Naive B cell (primary cell): ENCODE results near the gene OR2S2. TPM values are rescaled to one million over a fixed set of nuclear protein-coding genes. Genes with fewer than 3 reads are reported as not detected.
"Not testable (repeated sequence)": the region's sequence is repeated elsewhere in the genome, so short reads cannot be mapped to it uniquely, and the experiment has no call there.

Experiments used
- ATAC-seq, 2 donors: fragments of 150-1000 bp; cut with Tn5 transposase; 2 replicates each; pipeline ENCODE4 v1.10.0; 2021; ENCODE audit warnings: low read depth in 2 of 2, mild to moderate bottlenecking in 2 of 2, moderate library complexity in 2 of 2
- DNase-seq: peaks from one replicate; pipeline ENCODE4 v3.0.0; 2022
- H3K27ac Mint-ChIP-seq, 6 donors: one replicate each; pipeline ENCODE4 v1.8.0; 2020 to 2022; ENCODE audit warnings: mild to moderate bottlenecking in 6 of 6, mixed read lengths in 6 of 6, moderate library complexity in 5 of 6, inconsistent platforms in 2 of 6
- H3K27me3 Mint-ChIP-seq, 3 donors: one replicate each; pipeline ENCODE4 v1.8.0; 2021 to 2022; ENCODE audit warnings: mixed read lengths in 3 of 3, mild to moderate bottlenecking in 1 of 3
- H3K36me3 Mint-ChIP-seq, 2 donors: one replicate each; pipeline ENCODE4 v1.8.0; 2020 to 2022; ENCODE audit warnings: mixed read lengths in 2 of 2, inconsistent platforms in 1 of 2, mild to moderate bottlenecking in 1 of 2
- H3K4me1 Mint-ChIP-seq, 3 donors: one replicate each; pipeline ENCODE4 v1.8.0; 2020 to 2022; ENCODE audit warnings: mixed read lengths in 3 of 3, inconsistent platforms in 1 of 3, mild to moderate bottlenecking in 1 of 3, moderate library complexity in 1 of 3
- H3K4me3 Mint-ChIP-seq, 8 donors: one replicate each; pipeline ENCODE4 v1.8.0; 2020 to 2022; ENCODE audit warnings: mild to moderate bottlenecking in 8 of 8, mixed read lengths in 8 of 8, moderate library complexity in 8 of 8, inconsistent platforms in 2 of 8
- H3K9me3 Mint-ChIP-seq, 7 donors: one replicate each; pipeline ENCODE4 v1.8.0; 2020 to 2022; ENCODE audit warnings: mixed read lengths in 7 of 7, mild to moderate bottlenecking in 5 of 7, inconsistent platforms in 2 of 7, moderate library complexity in 1 of 7
- polyA plus RNA-seq, 6 donors: library from polyadenylated mRNA; unstranded; fragments of 300-500 nt; fragmentation: Illumina TruSeq; gene quantifications; one replicate each; pipeline ENCODE4 v1.2.3, GENCODE V29; 2021; ENCODE audit warnings: low read depth in 6 of 6

The OR2S2 gene
- not detected for polyA plus RNA-seq

- no peak for DNase-seq
- H3K9me3 Mint-ChIP-seq = no peaks in the 10 kb centered on the region
- H3K4me3 Mint-ChIP-seq = no peak within 1 kb of the TSS
- no peaks in the 10 kb centered on the region for H3K36me3 Mint-ChIP-seq
- peaks cover 0 to 3% (median 0%) of the 10 kb centered on the region in 3 donors for H3K4me1 Mint-ChIP-seq
- ATAC-seq = no peak
- peaks cover 45 to 58% (median 46%) of the 10 kb centered on the region in 3 donors for H3K27me3 Mint-ChIP-seq
- peak within 1 kb of the TSS in 1 of 6 donors; percentile 44 for H3K27ac Mint-ChIP-seq
Observed at GRCh38 chr9:35958104-35958837, at the start of gene OR2S2. OR2S2 (minus strand) TSS chr9:35958154; CDS start chr9:35958098, 56 bp downstream.

- DNase-seq = peak; percentile 29
- H3K27ac Mint-ChIP-seq = peak overlapping the region in 5 of 6 donors; percentile 41 to 94 (median 66)
- H3K4me1 Mint-ChIP-seq = peaks cover 24 to 31% (median 25%) of the 10 kb centered on the region in 3 donors
- peaks cover 4 to 12% (median 8%) of the 10 kb centered on the region in 7 donors for H3K9me3 Mint-ChIP-seq
- H3K27me3 Mint-ChIP-seq = peaks cover 22 to 43% (median 40%) of the 10 kb centered on the region in 3 donors
- peaks cover 3 to 10% of the 10 kb centered on the region in 2 donors for H3K36me3 Mint-ChIP-seq
- peak overlapping the region in 1 of 8 donors; percentile 2 for H3K4me3 Mint-ChIP-seq
- peak; percentile 82 for ATAC-seq
Observed at GRCh38 chr9:36007316-36007708, 49.4 kb upstream of the OR2S2 start.

GRCh38 chr9:36006549-36007315 is 48.8 kb upstream of the OR2S2 start:
- Mint-ChIP-seq H3K4me3 (peak overlapping the region in 1 of 8 donors; percentile 2), H3K4me1 (peaks cover 24 to 31% (median 25%) of the 10 kb centered on the region in 3 donors), H3K27ac (peak overlapping the region in 5 of 6 donors; percentile 41 to 94 (median 66)), H3K36me3 (peaks cover 3 to 10% of the 10 kb centered on the region in 2 donors), H3K9me3 (peaks cover 4 to 12% (median 8%) of the 10 kb centered on the region in 7 donors), H3K27me3 (peaks cover 22 to 43% (median 39%) of the 10 kb centered on the region in 3 donors)
- ATAC-seq (peak; percentile 44 to 55), DNase-seq (no peak)

GRCh38 chr9:36005891-36006290 is 47.9 kb upstream of the OR2S2 start:
- Mint-ChIP-seq H3K27ac (peak overlapping the region in 2 of 6 donors; percentile 25 to 30), H3K36me3 (peaks cover 3 to 10% of the 10 kb centered on the region in 2 donors), H3K4me3 (no peak overlapping the region), H3K9me3 (peaks cover 4 to 12% (median 8%) of the 10 kb centered on the region in 7 donors), H3K4me1 (peaks cover 24 to 31% (median 25%) of the 10 kb centered on the region in 3 donors), H3K27me3 (peaks cover 18 to 37% (median 31%) of the 10 kb centered on the region in 3 donors)
- ATAC-seq = no peak
- no peak for DNase-seq

- Mint-ChIP-seq H3K4me3 (no peak overlapping the region), H3K9me3 (peaks cover 0 to 20% (median 12%) of the 10 kb centered on the region in 7 donors), H3K4me1 (no peaks in the 10 kb centered on the region), H3K27me3 (peaks cover 47 to 52% (median 50%) of the 10 kb centered on the region in 3 donors), H3K27ac (no peak overlapping the region), H3K36me3 (peaks cover 0 to 6% of the 10 kb centered on the region in 2 donors)
- no peak for ATAC-seq
- no peak for DNase-seq
Observed at GRCh38 chr9:35998333-35998732, 40.4 kb upstream of the OR2S2 start.

- H3K9me3 Mint-ChIP-seq = peaks cover 0 to 20% (median 12%) of the 10 kb centered on the region in 7 donors
- not testable (repeated sequence) for H3K4me3 Mint-ChIP-seq, H3K36me3 Mint-ChIP-seq, ATAC-seq, H3K4me1 Mint-ChIP-seq, DNase-seq, H3K27ac Mint-ChIP-seq
- peaks cover 38 to 44% (median 44%) of the 10 kb centered on the region in 3 donors for H3K27me3 Mint-ChIP-seq
Observed at GRCh38 chr9:35997016-35997415, 39.1 kb upstream of the OR2S2 start.

- Mint-ChIP-seq H3K36me3 (peaks cover 0 to 6% of the 10 kb centered on the region in 2 donors), H3K27ac (no peak overlapping the region), H3K9me3 (peaks cover 0 to 20% (median 12%) of the 10 kb centered on the region in 7 donors), H3K4me1 (peaks cover 0 to 3% (median 0%) of the 10 kb centered on the region in 3 donors), H3K27me3 (peaks cover 38 to 46% (median 42%) of the 10 kb centered on the region in 3 donors), H3K4me3 (no peak overlapping the region)
- ATAC-seq (no peak), DNase-seq (no peak)
Observed at GRCh38 chr9:35996358-35996970, 38.5 kb upstream of the OR2S2 start.

- ATAC-seq = no peak
- DNase-seq = no peak
- H3K27ac Mint-ChIP-seq = no peak overlapping the region
- H3K27me3 Mint-ChIP-seq = peaks cover 38 to 51% (median 41%) of the 10 kb centered on the region in 3 donors
- H3K9me3 Mint-ChIP-seq = peaks cover 0 to 20% (median 9%) of the 10 kb centered on the region in 7 donors
- peaks cover 0 to 6% of the 10 kb centered on the region in 2 donors for H3K36me3 Mint-ChIP-seq
- H3K4me1 Mint-ChIP-seq = peaks cover 0 to 7% (median 0%) of the 10 kb centered on the region in 3 donors
- no peak overlapping the region for H3K4me3 Mint-ChIP-seq
Observed at GRCh38 chr9:35994959-35995358, 37.0 kb upstream of the OR2S2 start.

- Mint-ChIP-seq H3K27me3 (peaks cover 37 to 54% (median 46%) of the 10 kb centered on the region in 3 donors), H3K4me1 (peaks cover 0 to 7% (median 0%) of the 10 kb centered on the region in 3 donors), H3K36me3 (peaks cover 0 to 6% of the 10 kb centered on the region in 2 donors), H3K9me3 (peaks cover 0 to 20% (median 9%) of the 10 kb centered on the region in 7 donors), H3K27ac (no peak overlapping the region), H3K4me3 (no peak overlapping the region)
- no peak for ATAC-seq
- DNase-seq = no peak
Observed at GRCh38 chr9:35993976-35994720, 36.2 kb upstream of the OR2S2 start.

- Mint-ChIP-seq H3K27me3 (peaks cover 43 to 58% (median 45%) of the 10 kb centered on the region in 3 donors), H3K27ac (peak overlapping the region in 1 of 6 donors; percentile 5), H3K9me3 (peaks cover 0 to 11% (median 6%) of the 10 kb centered on the region in 7 donors)
- not testable (repeated sequence) for H3K4me3 Mint-ChIP-seq, DNase-seq, H3K36me3 Mint-ChIP-seq, H3K4me1 Mint-ChIP-seq, ATAC-seq
Observed at GRCh38 chr9:35993136-35993535, 35.2 kb upstream of the OR2S2 start.

- H3K4me3 Mint-ChIP-seq = no peak overlapping the region
- H3K27me3 Mint-ChIP-seq = peaks cover 41 to 61% (median 43%) of the 10 kb centered on the region in 3 donors
- peak overlapping the region in 1 of 6 donors; percentile 32 for H3K27ac Mint-ChIP-seq
- no peak for ATAC-seq
- H3K4me1 Mint-ChIP-seq = peaks cover 0 to 7% (median 0%) of the 10 kb centered on the region in 3 donors
- no peaks in the 10 kb centered on the region for H3K36me3 Mint-ChIP-seq
- DNase-seq = no peak
- no peaks in the 10 kb centered on the region for H3K9me3 Mint-ChIP-seq
Observed at GRCh38 chr9:35990155-35990554, 32.2 kb upstream of the OR2S2 start.

GRCh38 chr9:35984021-35984420 is 26.1 kb upstream of the OR2S2 start:
- ATAC-seq = no peak
- Mint-ChIP-seq H3K4me1 (no peaks in the 10 kb centered on the region), H3K9me3 (no peaks in the 10 kb centered on the region), H3K36me3 (no peaks in the 10 kb centered on the region), H3K27ac (no peak overlapping the region), H3K4me3 (no peak overlapping the region), H3K27me3 (peaks cover 28 to 34% (median 34%) of the 10 kb centered on the region in 3 donors)
- no peak for DNase-seq
